ENCODE data around the gene TMA7.

GRCh38 chr3:48451270-48451669, 11.2 kb downstream of the TMA7 start:
- TF ChIP-seq TAF1 (IDR thresholded peaks at IDR 0.05; ENCODE audit: low read depth) (no peak), EZH2 (IDR thresholded peaks at IDR 0.05; ENCODE audit: borderline replicate concordance, insufficient read depth, low read length, poor library complexity, severe bottlenecking) (no peak), CTCF (IDR thresholded peaks at IDR 0.05; ENCODE audit: poor library complexity, severe bottlenecking) (no peak), POLR2AphosphoS5 (IDR thresholded peaks at IDR 0.05) (no peak), REST (IDR thresholded peaks at IDR 0.05; ENCODE audit: borderline replicate concordance) (no peak), SMC3 (conservative IDR thresholded peaks at IDR 0.05; ENCODE audit: poor library complexity) (no peak), EP300 (conservative IDR thresholded peaks at IDR 0.05; ENCODE audit: poor library complexity, severe bottlenecking) (no peak)

Measured in neural cell (in vitro differentiated cells).